HepG2 (cell line): ENCODE results near the gene TM4SF4. TPM values are rescaled to one million over a fixed set of nuclear protein-coding genes. Genes with fewer than 3 reads are reported as not detected.

Experiments
- ATAC-seq: fragments of 200-7000 bp; cut with Tn5 transposase; 3 replicates; pipeline ENCODE4 v1.9.1; 2020; ENCODE audit warnings: mild to moderate bottlenecking, moderate library complexity
- BruUV-seq: library from RNA; stranded (reverse); fragments of 400-500 nt; replicated peaks from 2 replicates; lab custom pipeline; 2021; lab: Mats Ljungman, UMichigan
- CTCF ChIA-PET: fragments of 300-600 bp; formaldehyde crosslinking; extraction: SDS; loops from one replicate; lab custom pipeline; 2021; ENCODE audit warnings: low total read pairs, inconsistent platforms, low intra/inter-chr PET ratio; lab: Yijun Ruan, JAX
- POLR2A ChIA-PET: fragments of 350-600 bp; sonication (Branson Sonifier 250); formaldehyde crosslinking; loops from one replicate; lab custom pipeline; 2020; ENCODE audit warnings: antibody characterized with exemption, inconsistent platforms; lab: Yijun Ruan, JAX
- DNase-seq: peaks from one replicate; pipeline ENCODE4 v3.0.0-alpha.2; 2015; ENCODE audit warnings: low spot score
- FAIRE-seq: peaks from 3 replicates; lab custom pipeline; 2011; peaks lifted over from hg19 to GRCh38; lab: Jason Lieb, UNC
- H2AFZ ChIP-seq: one replicate; pipeline ENCODE4 v1.6.1; 2011; ENCODE audit warnings: low read length, inconsistent platforms
- H3K27ac ChIP-seq: fragments of 300-600 bp; 3 replicates; pipeline ENCODE4 v1.8.0; 2011; ENCODE audit warnings: mixed run types, mild to moderate bottlenecking, mixed read lengths, low read length, inconsistent platforms; ENCODE audit not compliant: insufficient read depth; ENCODE audit errors: extremely low read length
- H3K27me3 ChIP-seq, 2 experiments: fragments of 200-600 bp in 1 of 2; 2 replicates in 1 of 2; 3 replicates in 1 of 2; pipeline versions ENCODE4 v1.6.0 to v1.8.0; 2011; ENCODE audit warnings: low read length in 2 of 2, mild to moderate bottlenecking in 2 of 2, moderate library complexity in 2 of 2, inconsistent platforms in 1 of 2; ENCODE audit not compliant: insufficient read depth in 2 of 2, control insufficient read depth in 1 of 2
- H3K36me3 ChIP-seq, 2 experiments: fragments of 200-600 bp in 1 of 2; replicated peaks in 1 of 2; 2 replicates in 1 of 2; 3 replicates in 1 of 2; pipeline versions ENCODE4 v1.5.1 to v1.8.0; 2011; ENCODE audit warnings: low read length in 2 of 2, inconsistent platforms in 1 of 2; ENCODE audit not compliant: insufficient read depth in 2 of 2, control insufficient read depth in 1 of 2
- H3K4me1 ChIP-seq: 2 replicates; pipeline ENCODE4 v1.5.1; 2012; ENCODE audit warnings: low read length, inconsistent platforms; ENCODE audit not compliant: insufficient read depth
- H3K4me2 ChIP-seq: 2 replicates; pipeline ENCODE4 v1.6.0; 2011; ENCODE audit warnings: low read depth, low read length, inconsistent platforms
- H3K4me3 ChIP-seq, 3 experiments: fragments of 200-600 bp in 1 of 3; sonication (generic), shearing (Covaris generic) in 1 of 3; replicated peaks in 1 of 3; 2 replicates each; pipeline ENCODE4 v1.5.1; 2011 to 2016; ENCODE audit warnings: low read length in 3 of 3, inconsistent platforms in 2 of 3, low read depth in 2 of 3, mild to moderate bottlenecking in 2 of 3, control low read depth in 1 of 3, mixed read lengths in 1 of 3; ENCODE audit not compliant: insufficient read depth in 1 of 3
- H3K79me2 ChIP-seq: one replicate; pipeline ENCODE4 v1.6.1; 2011; ENCODE audit warnings: low read length, inconsistent platforms; ENCODE audit not compliant: insufficient read depth
- H3K9ac ChIP-seq: 2 replicates; pipeline ENCODE4 v1.6.0; 2011; ENCODE audit warnings: mild to moderate bottlenecking, low read depth, low read length, inconsistent platforms; ENCODE audit not compliant: insufficient read depth
- H3K9me3 ChIP-seq: 2 replicates; pipeline ENCODE4 v1.5.1; 2012; ENCODE audit warnings: mild to moderate bottlenecking, low read length
- H4K20me1 ChIP-seq: 2 replicates; pipeline ENCODE4 v1.6.0; 2011; ENCODE audit warnings: inconsistent platforms, mild to moderate bottlenecking, low read length, moderate library complexity; ENCODE audit not compliant: insufficient read depth
- AKAP8 ChIP-seq: sonication (generic); formaldehyde crosslinking; IDR thresholded peaks from 2 replicates; pipeline ENCODE4 v1.5.1; 2020; ENCODE audit warnings: mild to moderate bottlenecking, missing genetic modification reagents
- CEBPB ChIP-seq: IDR thresholded peaks from 2 replicates; pipeline ENCODE4 v1.6.1; 2011; ENCODE audit warnings: low read depth, low read length, improper control_type of control experiment, borderline replicate concordance
- CEBPG ChIP-seq: IDR thresholded peaks from 2 replicates; pipeline ENCODE4 v1.6.1; 2016
- ERF ChIP-seq: IDR thresholded peaks from 2 replicates; pipeline ENCODE4 v1.6.1; 2018; ENCODE audit warnings: missing biosample characterization, missing genetic modification reagents
- IKZF1 ChIP-seq: fragments of 450-650 bp; IDR thresholded peaks from 2 replicates; pipeline ENCODE4 v1.7.1; 2016
- LCORL ChIP-seq, 2 experiments: fragments of 450-650 bp in 1 of 2; sonication (generic) in 1 of 2; formaldehyde crosslinking in 1 of 2; IDR thresholded peaks; 2 replicates each; pipeline versions ENCODE4 v1.5.0 to v1.6.1; 2017 to 2020; ENCODE audit warnings: antibody characterized with exemption in 1 of 2, missing genetic modification reagents in 1 of 2
- MIXL1 ChIP-seq: IDR thresholded peaks from 2 replicates; pipeline ENCODE4 v1.6.1; 2016
- MTA1 ChIP-seq: sonication (generic); formaldehyde crosslinking; IDR thresholded peaks from 2 replicates; pipeline ENCODE4 v1.4.0; 2020; ENCODE audit warnings: missing genetic modification reagents, mild to moderate bottlenecking, borderline replicate concordance
- PLSCR1 ChIP-seq: sonication (generic); formaldehyde crosslinking; IDR thresholded peaks from 2 replicates; pipeline ENCODE4 v1.5.0; 2020; ENCODE audit warnings: missing genetic modification reagents, mild to moderate bottlenecking, borderline replicate concordance
- SKI ChIP-seq: fragments of 450-650 bp; IDR thresholded peaks from one replicate; pipeline ENCODE4 v1.6.1; 2018; ENCODE audit warnings: mild to moderate bottlenecking; ENCODE audit not compliant: partially characterized antibody
- ZFYVE20 ChIP-seq: sonication (generic); formaldehyde crosslinking; IDR thresholded peaks from 2 replicates; pipeline ENCODE4 v1.8.0; 2023; ENCODE audit warnings: low read depth, mild to moderate bottlenecking, moderate library complexity, missing genetic modification reagents, borderline replicate concordance
- ZNF20 ChIP-seq: sonication (generic); formaldehyde crosslinking; IDR thresholded peaks from 2 replicates; pipeline ENCODE4 v1.4.0; 2020; ENCODE audit warnings: mild to moderate bottlenecking, moderate library complexity, missing genetic modification reagents
- ZNF550 ChIP-seq: sonication (generic); formaldehyde crosslinking; IDR thresholded peaks from 2 replicates; pipeline ENCODE4 v1.4.0; 2020; ENCODE audit warnings: mild to moderate bottlenecking, missing genetic modification reagents, borderline replicate concordance
- ZNF619 ChIP-seq: sonication (generic); formaldehyde crosslinking; IDR thresholded peaks from 2 replicates; pipeline ENCODE4 v1.4.0; 2020; ENCODE audit warnings: mild to moderate bottlenecking, missing genetic modification reagents
- WGBS: methylation state at CpG from one replicate; pipeline ENCODE4 v1.1.6; 2017; ENCODE audit warnings: low lambda C conversion rate; 5-methylcytosine and 5-hydroxymethylcytosine counted together
- in situ Hi-C: cut with HindIII; loops from 2 replicates; pipeline ENCODE4 v1.10.0; 2017; ENCODE audit warnings: low pct_unique_long_range_greater_than_20kb; ENCODE audit not compliant: extremely low pct_ligation_motif_present
- intact Hi-C: fragments of 100-400 bp; cut with micrococcal nuclease; formaldehyde crosslinking; loops from one replicate; pipeline ENCODE4 v1.10.0; 2022; ENCODE audit not compliant: unreplicated experiment
- polyA plus RNA-seq, 8 experiments: library from polyadenylated mRNA; depleted of rRNA in 3 of 8; stranded (reverse) in 7 of 8; unstranded in 1 of 8; fragments of >200 nt; fragmentation: Illumina TruSeq in 4 of 8; extraction: Trizol in 4 of 8; gene quantifications; 2 replicates each; pipeline versions ENCODE4 v1.2.1 to v1.2.3, GENCODE V29; 2011 to 2016; ENCODE audit warnings: low read depth in 4 of 8, missing spikeins in 1 of 8, mixed read lengths in 1 of 8; ENCODE audit not compliant: insufficient read depth in 1 of 8
- total RNA-seq, 5 experiments: library from RNA; depleted of rRNA; stranded (reverse); fragments of >200 nt; fragmentation: Illumina TruSeq; extraction: Trizol; gene quantifications; 2 replicates each; pipeline ENCODE4 v1.2.3, GENCODE V29; 2016; ENCODE audit warnings: low read depth in 1 of 5

The TM4SF4 gene
- total and polyA plus RNA-seq, 2 of the 13 experiments (the other 11 are each of a cell fraction or from before 2014, with no cell fraction given), result 0.63 to 0.95 TPM

GRCh38 chr3:149473357-149474249, 894 bp upstream of the TM4SF4 start:
- no TSS peak for BruUV-seq
- in situ Hi-C loops, result no loop called here
- Histone ChIP-seq H3K27me3 (no peaks in the 10 kb centered on the region), H3K79me2 (no peaks in the 10 kb centered on the region), H3K4me3 (no peak overlapping the region), H2AFZ (no peak overlapping the region), H3K36me3 (no peaks in the 10 kb centered on the region)
- TF ChIP-seq CEBPG (CRISPR knock-in tag), result peak; percentile 62
- no peak for TF ChIP-seq SKI
- 0 out of 2 replicates have a peak, but pooled peaks have one; percentile 4 for TF ChIP-seq MIXL1
- TF ChIP-seq CEBPB, result peak; percentile 77
- TF ChIP-seq, all 625 proteins: peak for 3
- WGBS, result 76% methylated on average over 7 of the region's 7 CpGs
- no peak for FAIRE-seq
- no peak for DNase-seq
- Histone ChIP-seq H3K4me1 (peaks cover 37% of the 10 kb centered on the region), H3K9ac (no peak overlapping the region), H3K4me2 (peak overlapping the region; percentile 55), H4K20me1 (no peaks in the 10 kb centered on the region), H3K9me3 (no peaks in the 10 kb centered on the region), H3K27ac (peak overlapping the region; percentile 40)
- intact Hi-C loops, result loop anchor here (10.0 kb wide), 1 partner anchor 519 kb away; no protein-coding TSS in a partner anchor
- ChIA-PET CTCF (no interaction called here), POLR2A (interaction anchor here (1.0 to 4.9 kb wide), 2 partner anchors 72 to 88 kb away, joined by 3 to 24 read pairs; no protein-coding TSS in a partner anchor)
- no peak for ATAC-seq

- DNase-seq (no peak), ATAC-seq (no peak), FAIRE-seq (no peak)
- BruUV-seq, result no TSS peak
- Histone ChIP-seq H3K36me3 (no peaks in the 10 kb centered on the region), H3K9ac (no peak overlapping the region), H3K27ac (peak overlapping the region; percentile 26), H3K4me1 (peaks cover 44% of the 10 kb centered on the region), H3K27me3 (no peaks in the 10 kb centered on the region), H3K4me2 (no peak overlapping the region), H3K79me2 (no peaks in the 10 kb centered on the region), H3K4me3 (no peak overlapping the region), H3K9me3 (no peaks in the 10 kb centered on the region), H4K20me1 (no peaks in the 10 kb centered on the region), H2AFZ (no peak overlapping the region)
- ChIA-PET CTCF (no interaction called here), POLR2A (interaction anchor here (4.9 kb wide), 1 partner anchor 90 kb away, joined by 24 read pairs; no protein-coding TSS in a partner anchor)
- intact Hi-C loops, result loop anchor here (10.0 kb wide), 1 partner anchor 521 kb away; no protein-coding TSS in a partner anchor
- WGBS, result 100% methylated on average over 7 of the region's 7 CpGs
- in situ Hi-C loops, result loop anchor here (5.0 kb wide), 1 partner anchor 78 kb away; no protein-coding TSS in a partner anchor
- TF ChIP-seq PLSCR1 (no peak), MTA1 (no peak), ZNF550 (CRISPR knock-in tag) (no peak), ZFYVE20 (no peak), ZNF20 (CRISPR knock-in tag) (no peak), ZNF619 (no peak), LCORL (IDR thresholded peaks at IDR 0.05) (no peak), LCORL (CRISPR knock-in tag; IDR thresholded peaks at IDR 0.05) (no peak), IKZF1 (no peak), AKAP8 (no peak), ERF (CRISPR knock-in tag) (no peak)
Measured at GRCh38 chr3:149475451-149476060, 1.1 kb downstream of the TM4SF4 start.
